Measurements from ENCODE around the gene TSSK6.

TSSK6 gene

GRCh38 chr19:19530889-19531288 is 15.5 kb upstream of the TSSK6 start:
- Histone ChIP-seq H3K27ac (ENCODE audit: insufficient read depth in 1 of 2, low read depth in 1 of 2, low read length in 2 of 2, poor library complexity in 1 of 2, severe bottlenecking in 2 of 2) (no peak overlapping the region), H3K4me1 (ENCODE audit: control extremely low read depth in 1 of 4, control insufficient read depth in 4 of 4, insufficient read depth in 4 of 4, low read length in 3 of 4) (peaks cover 0 to 13% (median 9%) of the 10 kb centered on the region in 4 experiments), H3K27me3 (replicated peaks in 2 of 5; ENCODE audit: control insufficient read depth in 4 of 5, insufficient read depth in 5 of 5, low read length in 4 of 5) (no peaks in the 10 kb centered on the region), H3K36me3 (ENCODE audit: control insufficient read depth in 4 of 4, insufficient read depth in 4 of 4, low read length in 3 of 4) (peaks cover 0 to 32% (median 19%) of the 10 kb centered on the region in 4 experiments), H3K9me3 (ENCODE audit: control extremely low read depth in 1 of 5, control insufficient read depth in 4 of 5, insufficient read depth in 2 of 5, low read depth in 1 of 5, low read length in 4 of 5) (no peaks in the 10 kb centered on the region), H3K4me3 (ENCODE audit: control insufficient read depth in 1 of 7, extremely low read depth in 1 of 7, insufficient read depth in 4 of 7, low read depth in 2 of 7, low read length in 6 of 7) (no peak overlapping the region)
- ChIA-PET POLR2A (interaction anchor here (0.6 kb wide), 1 partner anchor 421 kb away, joined by 4 read pairs; no protein-coding TSS in a partner anchor), CTCF (interaction anchor here (0.5 to 3.4 kb wide), 13 partner anchors 9 to 456 kb away, joined by 3 to 29 read pairs (median 5); partner anchors contain the start of gene GMIP)
- 99% methylated on average over 3 of the region's 4 CpGs for WGBS (ENCODE audit: insufficient coverage)
- no peak for DNase-seq

GRCh38 chr19:19530423-19530804 is 15.1 kb upstream of the TSSK6 start:
- Histone ChIP-seq H3K27me3 (replicated peaks in 2 of 5; ENCODE audit: control insufficient read depth in 4 of 5, insufficient read depth in 5 of 5, low read length in 4 of 5) (no peaks in the 10 kb centered on the region), H3K36me3 (ENCODE audit: control insufficient read depth in 4 of 4, insufficient read depth in 4 of 4, low read length in 3 of 4) (peaks cover under 1 to 36% (median 21%) of the 10 kb centered on the region in 4 experiments), H3K4me1 (ENCODE audit: control extremely low read depth in 1 of 4, control insufficient read depth in 4 of 4, insufficient read depth in 4 of 4, low read length in 3 of 4) (peaks cover 0 to 18% (median 9%) of the 10 kb centered on the region in 4 experiments), H3K9me3 (ENCODE audit: control extremely low read depth in 1 of 5, control insufficient read depth in 4 of 5, insufficient read depth in 2 of 5, low read depth in 1 of 5, low read length in 4 of 5) (no peaks in the 10 kb centered on the region), H3K27ac (ENCODE audit: insufficient read depth in 1 of 2, low read depth in 1 of 2, low read length in 2 of 2, poor library complexity in 1 of 2, severe bottlenecking in 2 of 2) (no peak overlapping the region), H3K4me3 (ENCODE audit: control insufficient read depth in 1 of 7, extremely low read depth in 1 of 7, insufficient read depth in 4 of 7, low read depth in 2 of 7, low read length in 6 of 7) (no peak overlapping the region)
- CTCF ChIA-PET = interaction anchor here (0.5 to 3.4 kb wide), 10 partner anchors 10 to 456 kb away, joined by 3 to 23 read pairs (median 3); partner anchors contain the start of gene GMIP
- POLR2A ChIA-PET = interaction anchor here (0.6 kb wide), 1 partner anchor 421 kb away, joined by 4 read pairs; no protein-coding TSS in a partner anchor
- WGBS (ENCODE audit: insufficient coverage) = 83% methylated on average over 5 of the region's 9 CpGs
- no peak for DNase-seq

GRCh38 chr19:19529783-19530422 is 14.6 kb upstream of the TSSK6 start:
- H3K4me3 ChIP-seq (ENCODE audit: control insufficient read depth in 1 of 7, extremely low read depth in 1 of 7, insufficient read depth in 4 of 7, low read depth in 2 of 7, low read length in 6 of 7) = no peak overlapping the region
- no peak for DNase-seq
- peaks cover 3 to 41% (median 23%) of the 10 kb centered on the region in 4 experiments for H3K36me3 ChIP-seq (ENCODE audit: control insufficient read depth in 4 of 4, insufficient read depth in 4 of 4, low read length in 3 of 4)
- CTCF ChIA-PET = interaction anchor here (0.7 to 3.4 kb wide), 11 partner anchors 11 to 430 kb away, joined by 3 to 23 read pairs (median 3); partner anchors contain the start of gene GMIP
- H3K9me3 ChIP-seq (ENCODE audit: control extremely low read depth in 1 of 5, control insufficient read depth in 4 of 5, insufficient read depth in 2 of 5, low read depth in 1 of 5, low read length in 4 of 5) = no peaks in the 10 kb centered on the region
- no peak overlapping the region for H3K27ac ChIP-seq (ENCODE audit: insufficient read depth in 1 of 2, low read depth in 1 of 2, low read length in 2 of 2, poor library complexity in 1 of 2, severe bottlenecking in 2 of 2)
- POLR2A ChIA-PET = no interaction called here
- no peaks in the 10 kb centered on the region for H3K27me3 ChIP-seq (replicated peaks in 2 of 5; ENCODE audit: control insufficient read depth in 4 of 5, insufficient read depth in 5 of 5, low read length in 4 of 5)
- H3K4me1 ChIP-seq (ENCODE audit: control extremely low read depth in 1 of 4, control insufficient read depth in 4 of 4, insufficient read depth in 4 of 4, low read length in 3 of 4) = peaks cover 0 to 23% (median 9%) of the 10 kb centered on the region in 4 experiments
- WGBS (ENCODE audit: insufficient coverage) = 96% methylated on average over 6 of the region's 11 CpGs

- no peak for DNase-seq
- 92% methylated on average over 33 of the region's 50 CpGs for WGBS (ENCODE audit: insufficient coverage)
- ChIA-PET POLR2A (no interaction called here), CTCF (interaction anchor here (0.9 to 1.7 kb wide), 7 partner anchors 12 to 431 kb away, joined by 3 to 5 read pairs (median 3); no protein-coding TSS in a partner anchor)
- no peak within 1 kb of the TSS for H3K4me3 ChIP-seq (ENCODE audit: control insufficient read depth in 1 of 7, extremely low read depth in 1 of 7, insufficient read depth in 4 of 7, low read depth in 2 of 7, low read length in 6 of 7)
- H3K4me1 ChIP-seq (ENCODE audit: control extremely low read depth in 1 of 4, control insufficient read depth in 4 of 4, insufficient read depth in 4 of 4, low read length in 3 of 4) = peaks cover 0 to 33% (median 11%) of the 10 kb centered on the region in 4 experiments
- H3K27ac ChIP-seq (ENCODE audit: insufficient read depth in 1 of 2, low read depth in 1 of 2, low read length in 2 of 2, poor library complexity in 1 of 2, severe bottlenecking in 2 of 2) = no peak within 1 kb of the TSS
- H3K9me3 ChIP-seq (ENCODE audit: control extremely low read depth in 1 of 5, control insufficient read depth in 4 of 5, insufficient read depth in 2 of 5, low read depth in 1 of 5, low read length in 4 of 5) = no peaks in the 10 kb centered on the region
- H3K27me3 ChIP-seq (replicated peaks in 2 of 5; ENCODE audit: control insufficient read depth in 4 of 5, insufficient read depth in 5 of 5, low read length in 4 of 5) = no peaks in the 10 kb centered on the region
- peaks cover 3 to 48% (median 29%) of the 10 kb centered on the region in 4 experiments for H3K36me3 ChIP-seq (ENCODE audit: control insufficient read depth in 4 of 4, insufficient read depth in 4 of 4, low read length in 3 of 4)
Measured at GRCh38 chr19:19528721-19529490, 13.6 kb upstream of the TSSK6 start, which contains the start of gene YJEFN3. Gene YJEFN3 (plus strand): TSS chr19:19528911. CDS start chr19:19528933, 22 bp downstream.

- H3K36me3 ChIP-seq (ENCODE audit: control insufficient read depth in 4 of 4, insufficient read depth in 4 of 4, low read length in 3 of 4) = peaks cover 3 to 48% (median 29%) of the 10 kb centered on the region in 4 experiments
- no peaks in the 10 kb centered on the region for H3K9me3 ChIP-seq (ENCODE audit: control extremely low read depth in 1 of 5, control insufficient read depth in 4 of 5, insufficient read depth in 2 of 5, low read depth in 1 of 5, low read length in 4 of 5)
- H3K4me1 ChIP-seq (ENCODE audit: control extremely low read depth in 1 of 4, control insufficient read depth in 4 of 4, insufficient read depth in 4 of 4, low read length in 3 of 4) = peaks cover 0 to 39% (median 12%) of the 10 kb centered on the region in 4 experiments
- ChIA-PET POLR2A (interaction anchor here (0.5 kb wide), 1 partner anchor 33 kb away, joined by 4 read pairs; no protein-coding TSS in a partner anchor), CTCF (interaction anchor here (1.2 to 1.7 kb wide), 5 partner anchors 10 to 117 kb away, joined by 3 to 5 read pairs (median 3); partner anchors contain the start of gene CILP2)
- H3K27ac ChIP-seq (ENCODE audit: insufficient read depth in 1 of 2, low read depth in 1 of 2, low read length in 2 of 2, poor library complexity in 1 of 2, severe bottlenecking in 2 of 2) = no peak overlapping the region
- no peak overlapping the region for H3K4me3 ChIP-seq (ENCODE audit: control insufficient read depth in 1 of 7, extremely low read depth in 1 of 7, insufficient read depth in 4 of 7, low read depth in 2 of 7, low read length in 6 of 7)
- H3K27me3 ChIP-seq (replicated peaks in 2 of 5; ENCODE audit: control insufficient read depth in 4 of 5, insufficient read depth in 5 of 5, low read length in 4 of 5) = no peaks in the 10 kb centered on the region
- no peak for DNase-seq
- WGBS (ENCODE audit: insufficient coverage) = 96% methylated on average over 17 of the region's 27 CpGs
Measured at GRCh38 chr19:19527674-19528625, 12.6 kb upstream of the TSSK6 start.

- DNase-seq = no peak
- ChIA-PET POLR2A (interaction anchor here (0.5 kb wide), 1 partner anchor 34 kb away, joined by 4 read pairs; no protein-coding TSS in a partner anchor), CTCF (interaction anchor here (1.2 kb wide), 1 partner anchor 11 kb away, joined by 3 read pairs; the partner anchor contains the start of gene CILP2)
- no peaks in the 10 kb centered on the region for H3K9me3 ChIP-seq (ENCODE audit: control extremely low read depth in 1 of 5, control insufficient read depth in 4 of 5, insufficient read depth in 2 of 5, low read depth in 1 of 5, low read length in 4 of 5)
- H3K27ac ChIP-seq (ENCODE audit: insufficient read depth in 1 of 2, low read depth in 1 of 2, low read length in 2 of 2, poor library complexity in 1 of 2, severe bottlenecking in 2 of 2) = no peak overlapping the region
- H3K4me3 ChIP-seq (ENCODE audit: control insufficient read depth in 1 of 7, extremely low read depth in 1 of 7, insufficient read depth in 4 of 7, low read depth in 2 of 7, low read length in 6 of 7) = no peak overlapping the region
- H3K27me3 ChIP-seq (replicated peaks in 2 of 5; ENCODE audit: control insufficient read depth in 4 of 5, insufficient read depth in 5 of 5, low read length in 4 of 5) = no peaks in the 10 kb centered on the region
- 97% methylated on average over 9 of the region's 9 CpGs for WGBS (ENCODE audit: insufficient coverage)
- peaks cover 3 to 48% (median 29%) of the 10 kb centered on the region in 4 experiments for H3K36me3 ChIP-seq (ENCODE audit: control insufficient read depth in 4 of 4, insufficient read depth in 4 of 4, low read length in 3 of 4)
- peaks cover 0 to 39% (median 11%) of the 10 kb centered on the region in 4 experiments for H3K4me1 ChIP-seq (ENCODE audit: control extremely low read depth in 1 of 4, control insufficient read depth in 4 of 4, insufficient read depth in 4 of 4, low read length in 3 of 4)
Measured at GRCh38 chr19:19527371-19527656, 12.0 kb upstream of the TSSK6 start.

All from common myeloid progenitor, CD34-positive (primary cell).